GM23248 (cell line): ENCODE measurements around the gene LPCAT4. TPM values are rescaled to one million over a fixed set of nuclear protein-coding genes. Genes with fewer than 3 reads are reported as not detected.

Experiments used
- DNase-seq: peaks from one replicate; pipeline ENCODE4 v3.0.0-alpha.2; 2015
- H2AFZ ChIP-seq: fragments of 200-600 bp; sonication (generic); 2 replicates; pipeline ENCODE4 v1.6.1; 2016; ENCODE audit warnings: antibody characterized with exemption
- H3F3A ChIP-seq: fragments of 200-600 bp; sonication (generic); 2 replicates; pipeline ENCODE4 v1.6.1; 2016; ENCODE audit warnings: mild to moderate bottlenecking, antibody characterized with exemption, mixed run types; ENCODE audit not compliant: insufficient read depth
- H3K27ac ChIP-seq: fragments of 200-600 bp; sonication (generic); 2 replicates; pipeline ENCODE4 v1.5.1; 2016; ENCODE audit warnings: mild to moderate bottlenecking
- H3K27me3 ChIP-seq: fragments of 200-600 bp; sonication (generic); replicated peaks from 2 replicates; pipeline ENCODE4 v1.6.1; 2016; ENCODE audit warnings: mild to moderate bottlenecking; ENCODE audit not compliant: insufficient read depth
- H3K36me3 ChIP-seq: fragments of 200-600 bp; sonication (generic); 2 replicates; pipeline ENCODE4 v1.6.1; 2016; ENCODE audit warnings: low read depth, mild to moderate bottlenecking
- H3K4me1 ChIP-seq: fragments of 200-600 bp; sonication (generic); 2 replicates; pipeline ENCODE4 v1.6.1; 2016; ENCODE audit warnings: mild to moderate bottlenecking; ENCODE audit not compliant: insufficient read depth
- H3K4me2 ChIP-seq: fragments of 200-600 bp; sonication (generic); one replicate; pipeline ENCODE4 v1.6.1; 2016; ENCODE audit warnings: mild to moderate bottlenecking; ENCODE audit not compliant: unreplicated experiment
- H3K4me3 ChIP-seq: fragments of 200-600 bp; sonication (generic); 2 replicates; pipeline ENCODE4 v1.5.1; 2016; ENCODE audit warnings: mild to moderate bottlenecking
- H3K79me2 ChIP-seq: fragments of 200-600 bp; sonication (generic); 2 replicates; pipeline ENCODE4 v1.6.1; 2016; ENCODE audit warnings: mild to moderate bottlenecking; ENCODE audit not compliant: insufficient read depth
- H3K9ac ChIP-seq: fragments of 200-600 bp; sonication (generic); 2 replicates; pipeline ENCODE4 v1.6.1; 2016; ENCODE audit warnings: mild to moderate bottlenecking
- H3K9me2 ChIP-seq: fragments of 200-600 bp; sonication (generic); 2 replicates; pipeline ENCODE4 v1.6.1; 2016; ENCODE audit warnings: mixed run types, mild to moderate bottlenecking, moderate library complexity; ENCODE audit not compliant: insufficient read depth
- H3K9me3 ChIP-seq: fragments of 200-600 bp; sonication (generic); one replicate; pipeline ENCODE4 v1.6.1; 2017; ENCODE audit warnings: low read depth
- H4K20me1 ChIP-seq: fragments of 200-600 bp; sonication (generic); 2 replicates; pipeline ENCODE4 v1.6.0; 2016; ENCODE audit not compliant: insufficient read depth
- EZH2 ChIP-seq: fragments of 200-600 bp; sonication (generic); IDR thresholded peaks from 2 replicates; pipeline ENCODE4 v1.6.1; 2018; ENCODE audit warnings: antibody characterized with exemption, mild to moderate bottlenecking; ENCODE audit not compliant: insufficient read depth, poor library complexity, severe bottlenecking
- EZH2phosphoT487 ChIP-seq: fragments of 200-600 bp; sonication (generic); IDR thresholded peaks from 2 replicates; pipeline ENCODE4 v1.6.1; 2018; ENCODE audit warnings: antibody characterized with exemption, moderate library complexity, mild to moderate bottlenecking, low read depth; ENCODE audit not compliant: insufficient read depth
- WGBS, 2 experiments: methylation state at CpG; one replicate each; pipeline ENCODE4 v1.1.6; 2015 to 2017; ENCODE audit warnings: low lambda C conversion rate in 2 of 2, low coverage in 1 of 2; ENCODE audit errors: missing lambda C conversion rate in 2 of 2; 5-methylcytosine and 5-hydroxymethylcytosine counted together
- in situ Hi-C: fragments of 300-500 bp; cut with MboI; formaldehyde crosslinking; loops from 2 replicates; pipeline ENCODE4 v1.15.0; 2020
- polyA plus RNA-seq: library from polyadenylated mRNA; unstranded; fragments of >200 nt; fragmentation: Nextera tagmentation; extraction: Ambion mirVana; gene quantifications from 2 replicates; pipeline ENCODE4 v1.2.1, GENCODE V29; 2016
- total RNA-seq: library from RNA; depleted of rRNA; stranded (reverse); fragments of >200 nt; shearing (Covaris generic); gene quantifications from 2 replicates; pipeline ENCODE4 v1.2.3, GENCODE V29; 2014

Gene LPCAT4
- total and polyA plus RNA-seq, 2 experiments from 2014 or later, result 17.5 to 24.7 TPM

- DNase-seq, result peak; percentile 33
- Histone ChIP-seq H3K9me3 (no peaks in the 10 kb centered on the region), H3K79me2 (peaks cover 53% of the 10 kb centered on the region), H4K20me1 (no peaks in the 10 kb centered on the region), H3K4me2 (peak overlapping the region; percentile 72), H3K9ac (peak overlapping the region; percentile 79), H3K9me2 (no peaks in the 10 kb centered on the region), H2AFZ (peak overlapping the region; percentile 89), H3K27me3 (no peaks in the 10 kb centered on the region), H3F3A (peaks cover 53% of the 10 kb centered on the region), H3K27ac (no peak overlapping the region), H3K36me3 (peaks cover 24% of the 10 kb centered on the region), H3K4me1 (peaks cover 47% of the 10 kb centered on the region), H3K4me3 (peak overlapping the region; percentile 90)
- in situ Hi-C loops, result no loop called here
- no peak for TF ChIP-seq EZH2
- TF ChIP-seq EZH2phosphoT487, result no peak
- WGBS, 2 experiments, result 5 to 6% methylated on average over 23 to 26 of the region's 26 CpGs
Measured at GRCh38 chr15:34336991-34337556, 29.9 kb downstream of the LPCAT4 start.

- 93 to 95% methylated on average over 16 of the region's 16 CpGs for WGBS, 2 experiments
- peaks cover 41% of the 10 kb centered on the region for H3K4me1 ChIP-seq
- in situ Hi-C loops, result no loop called here
- peak overlapping the region; percentile 89; the same call in 1 of the 2 replicates for H2AFZ ChIP-seq
- peak overlapping the region; percentile 72 for H3K4me2 ChIP-seq
- no peak for DNase-seq
- peaks cover 20% of the 10 kb centered on the region for H3K36me3 ChIP-seq
- no peaks in the 10 kb centered on the region for H4K20me1 ChIP-seq
- H3K27me3 ChIP-seq, result no peaks in the 10 kb centered on the region
- H3K79me2 ChIP-seq, result peaks cover 46% of the 10 kb centered on the region
- H3K4me3 ChIP-seq, result peak overlapping the region; percentile 90
- H3K9me3 ChIP-seq, result no peaks in the 10 kb centered on the region
- TF ChIP-seq EZH2phosphoT487 (no peak), EZH2 (no peak)
- H3K27ac ChIP-seq, result 0 out of 2 replicates have a peak overlapping the region, but pooled peaks have one; percentile 68
- peaks cover 53% of the 10 kb centered on the region for H3F3A ChIP-seq
- no peaks in the 10 kb centered on the region for H3K9me2 ChIP-seq
- H3K9ac ChIP-seq, result peak overlapping the region; percentile 79; the same call in 1 of the 2 replicates
Measured at GRCh38 chr15:34336231-34336990, 30.6 kb downstream of the LPCAT4 start.

- Histone ChIP-seq H3K9ac (peak overlapping the region; percentile 32), H2AFZ (peak overlapping the region; percentile 63), H3K4me2 (peak overlapping the region; percentile 72)
Measured at GRCh38 chr15:34335176-34336032, 31.6 kb downstream of the LPCAT4 start.

GRCh38 chr15:34334672-34335071, 32.3 kb downstream of the LPCAT4 start:
- peak overlapping the region; percentile 68 for H3K27ac ChIP-seq
- H3K4me2 ChIP-seq, result peak overlapping the region; percentile 72
- H3K36me3 ChIP-seq, result peaks cover 4% of the 10 kb centered on the region; the same call in 1 of the 2 replicates
- 94 to 96% methylated on average over 4 of the region's 4 CpGs for WGBS, 2 experiments
- no peak for DNase-seq
- H3K9ac ChIP-seq, result peak overlapping the region; percentile 32
- peaks cover 36% of the 10 kb centered on the region for H3K4me1 ChIP-seq
- in situ Hi-C loops, result no loop called here
- H2AFZ ChIP-seq, result peak overlapping the region; percentile 63
- H3K9me3 ChIP-seq, result no peaks in the 10 kb centered on the region
- no peaks in the 10 kb centered on the region for H4K20me1 ChIP-seq
- H3K79me2 ChIP-seq, result peaks cover 29% of the 10 kb centered on the region
- H3K27me3 ChIP-seq, result no peaks in the 10 kb centered on the region
- peaks cover 44% of the 10 kb centered on the region for H3F3A ChIP-seq
- no peaks in the 10 kb centered on the region for H3K9me2 ChIP-seq
- TF ChIP-seq EZH2phosphoT487 (no peak), EZH2 (no peak)
- peak overlapping the region; percentile 90 for H3K4me3 ChIP-seq

More at GRCh38 chr15:34335176-34336032, 31.6 kb downstream of the LPCAT4 start:
- peaks cover 41% of the 10 kb centered on the region for H3K4me1 ChIP-seq
- no peaks in the 10 kb centered on the region for H3K9me3 ChIP-seq
- peaks cover 52% of the 10 kb centered on the region for H3F3A ChIP-seq
- no peaks in the 10 kb centered on the region for H4K20me1 ChIP-seq
- DNase-seq, result peak; percentile 61
- H3K27ac ChIP-seq, result peak overlapping the region; percentile 68
- in situ Hi-C loops, result no loop called here
- peaks cover 12% of the 10 kb centered on the region; the same call in 1 of the 2 replicates for H3K36me3 ChIP-seq
- peaks cover 36% of the 10 kb centered on the region for H3K79me2 ChIP-seq
- no peak for TF ChIP-seq EZH2
- no peak for TF ChIP-seq EZH2phosphoT487
- peak overlapping the region; percentile 90 for H3K4me3 ChIP-seq
- H3K9me2 ChIP-seq, result no peaks in the 10 kb centered on the region
- WGBS, 2 experiments, result 61 to 62% methylated on average over 3 of the region's 3 CpGs
- H3K27me3 ChIP-seq, result no peaks in the 10 kb centered on the region
